ENCODE measurements around the gene VAMP1.

VAMP1 gene

DNA sequence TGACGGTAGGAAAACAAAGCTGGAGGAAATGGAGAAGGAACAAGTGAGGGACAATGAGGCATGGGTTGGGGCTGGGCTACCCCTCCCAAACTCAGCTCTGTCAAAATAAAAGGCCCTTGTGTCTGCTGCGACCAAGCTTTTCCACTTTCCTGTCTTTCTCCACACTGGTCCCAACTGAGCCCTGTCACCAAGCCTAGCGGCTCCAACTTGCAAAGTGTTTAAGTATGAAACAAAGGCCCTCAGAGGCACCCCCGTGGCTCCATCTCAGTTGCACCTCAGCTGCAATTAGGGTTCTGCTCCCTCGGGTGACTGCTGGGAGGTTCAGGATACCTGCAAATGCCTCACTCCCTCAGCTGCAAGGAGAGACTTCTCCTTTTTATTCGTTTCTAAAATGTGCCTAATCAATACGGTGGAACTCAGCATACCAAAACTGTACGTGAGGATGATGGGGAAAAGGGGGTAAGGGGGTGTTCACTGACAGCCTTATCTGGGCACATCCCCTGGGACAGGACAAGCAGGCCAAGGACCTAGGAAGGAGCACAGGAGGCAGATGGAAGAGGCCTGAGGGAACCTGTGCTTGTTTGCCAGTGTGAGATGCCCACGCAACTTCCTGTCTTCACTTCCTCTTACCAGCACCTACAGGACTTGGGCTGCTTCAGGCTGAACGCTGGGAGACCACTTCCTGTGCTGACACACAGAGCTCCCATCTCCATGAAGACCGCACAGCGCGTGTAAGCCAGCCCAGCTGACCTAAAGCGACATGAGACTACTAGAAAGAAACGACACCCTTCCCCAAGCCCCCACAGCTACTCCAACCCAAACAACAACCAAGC, 8.9 kb downstream of the VAMP1 start:
- DNase-seq (ENCODE audit: extremely low read depth, low read depth), result no peak
- TF ChIP-seq, protein P1, sequence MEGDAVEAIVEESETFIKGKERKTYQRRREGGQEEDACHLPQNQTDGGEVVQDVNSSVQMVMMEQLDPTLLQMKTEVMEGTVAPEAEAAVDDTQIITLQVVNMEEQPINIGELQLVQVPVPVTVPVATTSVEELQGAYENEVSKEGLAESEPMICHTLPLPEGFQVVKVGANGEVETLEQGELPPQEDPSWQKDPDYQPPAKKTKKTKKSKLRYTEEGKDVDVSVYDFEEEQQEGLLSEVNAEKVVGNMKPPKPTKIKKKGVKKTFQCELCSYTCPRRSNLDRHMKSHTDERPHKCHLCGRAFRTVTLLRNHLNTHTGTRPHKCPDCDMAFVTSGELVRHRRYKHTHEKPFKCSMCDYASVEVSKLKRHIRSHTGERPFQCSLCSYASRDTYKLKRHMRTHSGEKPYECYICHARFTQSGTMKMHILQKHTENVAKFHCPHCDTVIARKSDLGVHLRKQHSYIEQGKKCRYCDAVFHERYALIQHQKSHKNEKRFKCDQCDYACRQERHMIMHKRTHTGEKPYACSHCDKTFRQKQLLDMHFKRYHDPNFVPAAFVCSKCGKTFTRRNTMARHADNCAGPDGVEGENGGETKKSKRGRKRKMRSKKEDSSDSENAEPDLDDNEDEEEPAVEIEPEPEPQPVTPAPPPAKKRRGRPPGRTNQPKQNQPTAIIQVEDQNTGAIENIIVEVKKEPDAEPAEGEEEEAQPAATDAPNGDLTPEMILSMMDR (IDR thresholded peaks at IDR 0.05; ENCODE audit: low read depth, low read length, missing control alignments), result no peak
- no peak overlapping the region for H3K4me3 ChIP-seq (replicated peaks; ENCODE audit: low read depth, low read length)

DNA sequence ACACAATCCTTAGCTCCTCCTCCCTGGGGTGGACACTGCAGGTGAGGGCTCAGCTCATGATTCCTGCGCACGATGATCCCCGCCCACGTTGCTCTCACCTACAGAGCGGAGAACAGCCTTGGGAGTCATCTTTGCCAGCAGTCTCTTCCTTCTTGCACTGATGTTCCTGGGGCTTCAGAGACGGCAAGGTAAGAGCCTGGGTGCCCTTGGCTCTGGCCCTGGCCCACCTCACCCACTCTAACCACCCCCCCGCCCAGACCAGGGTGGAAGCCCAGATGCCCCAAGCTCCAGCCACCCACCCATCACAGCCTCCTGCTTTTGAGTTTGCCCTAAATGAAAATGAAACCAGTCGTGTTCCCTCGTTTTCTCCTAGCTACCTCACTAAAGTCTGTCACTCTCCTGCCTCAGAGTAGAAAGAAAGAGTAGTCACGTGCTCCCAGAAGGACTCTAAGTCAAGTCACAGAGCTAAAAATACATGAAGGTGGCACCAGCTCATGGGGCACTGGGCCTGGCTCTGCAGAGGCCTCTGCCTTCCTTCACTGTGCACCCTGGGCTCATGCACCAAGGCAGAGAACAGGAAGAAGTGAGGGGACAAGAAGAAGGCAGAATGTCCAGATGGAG, 9.6 kb downstream of the VAMP1 start:
- DNase-seq (ENCODE audit: extremely low read depth, low read depth), result no peak
- no peak overlapping the region for H3K4me3 ChIP-seq (replicated peaks; ENCODE audit: low read depth, low read length)
- TF ChIP-seq, protein P1 (IDR thresholded peaks at IDR 0.05; ENCODE audit: low read depth, low read length, missing control alignments), result no peak

- TF ChIP-seq, protein P1 (IDR thresholded peaks at IDR 0.05; ENCODE audit: low read depth, low read length, missing control alignments), result no peak
- no peak for DNase-seq (ENCODE audit: extremely low read depth, low read depth)
- H3K4me3 ChIP-seq (replicated peaks; ENCODE audit: low read depth, low read length), result no peak overlapping the region
Measured at GRCh38 chr12:6459004-6459337, 11.5 kb downstream of the VAMP1 start.

GRCh38 chr12:6458281-6459003, 12.0 kb downstream of the VAMP1 start:
- DNase-seq (ENCODE audit: extremely low read depth, low read depth), result no peak
- TF ChIP-seq, protein P1 (IDR thresholded peaks at IDR 0.05; ENCODE audit: low read depth, low read length, missing control alignments), result no peak
- no peak overlapping the region for H3K4me3 ChIP-seq (replicated peaks; ENCODE audit: low read depth, low read length)

- TF ChIP-seq, protein P1 (IDR thresholded peaks at IDR 0.05; ENCODE audit: low read depth, low read length, missing control alignments), result no peak
- no peak for DNase-seq (ENCODE audit: extremely low read depth, low read depth)
- no peak overlapping the region for H3K4me3 ChIP-seq (replicated peaks; ENCODE audit: low read depth, low read length)
Measured at GRCh38 chr12:6457220-6457945, 13.1 kb downstream of the VAMP1 start.

DNA sequence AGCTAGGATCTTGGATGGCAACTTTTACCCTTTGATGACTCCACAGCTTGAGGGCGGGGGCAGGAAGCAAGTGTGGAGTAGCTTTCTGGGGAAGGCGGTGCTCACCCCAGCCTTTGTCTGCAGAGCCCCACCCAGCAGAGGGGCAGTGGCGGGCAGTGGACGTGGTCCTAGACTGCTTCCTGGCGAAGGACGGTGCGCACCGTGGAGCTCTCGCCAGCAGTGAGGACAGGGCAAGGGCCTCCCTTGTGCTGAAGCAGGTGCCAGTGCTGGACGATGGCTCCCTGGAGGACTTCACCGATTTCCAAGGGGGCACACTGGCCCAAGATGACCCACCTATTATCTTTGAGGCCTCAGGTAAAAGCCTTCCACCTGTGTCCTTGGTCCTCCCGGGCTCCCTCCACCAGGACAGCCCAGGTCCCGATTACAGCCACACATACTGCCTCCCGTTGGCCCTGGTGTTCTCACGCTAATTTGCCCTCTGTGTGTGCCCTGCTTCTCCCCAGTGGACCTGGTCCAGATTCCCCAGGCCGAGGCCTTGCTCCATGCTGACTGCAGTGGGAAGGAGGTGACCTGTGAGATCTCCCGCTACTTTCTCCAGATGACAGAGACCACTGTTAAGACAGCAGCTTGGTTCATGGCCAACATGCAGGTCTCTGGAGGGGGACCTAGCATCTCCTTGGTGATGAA, 17.4 kb downstream of the VAMP1 start:
- no peak for DNase-seq (ENCODE audit: extremely low read depth, low read depth)
- TF ChIP-seq, protein P1 (IDR thresholded peaks at IDR 0.05; ENCODE audit: low read depth, low read length, missing control alignments), result no peak
- no peak overlapping the region for H3K4me3 ChIP-seq (replicated peaks; ENCODE audit: low read depth, low read length)
